Esophagus squamous epithelium (tissue), 5 donors: ENCODE results near the gene TMEM212. TPM values are rescaled to one million over a fixed set of nuclear protein-coding genes. Genes with fewer than 3 reads are reported as not detected.

Experiments
- DNase-seq: peaks from one replicate; lab custom pipeline; 2025; lab: John Stamatoyannopoulos, UW
- H3K27ac ChIP-seq, 4 donors: fragments of 200-600 bp; sonication (generic); one replicate each; pipeline ENCODE4 v1.5.1; 2016 to 2019; ENCODE audit warnings: mild to moderate bottlenecking in 1 of 4
- H3K27me3 ChIP-seq, 4 donors: fragments of 200-600 bp; sonication (generic); 1 replicate in 3 of 4; 2 replicates in 1 of 4; pipeline versions ENCODE4 v1.5.1 to v1.6.0; 2017 to 2021; ENCODE audit warnings: antibody characterized with exemption in 1 of 4
- H3K36me3 ChIP-seq, 3 donors: fragments of 200-600 bp; sonication (generic); one replicate each; pipeline ENCODE4 v1.5.1; 2016 to 2019
- H3K4me1 ChIP-seq, 3 donors: fragments of 200-600 bp; sonication (generic); one replicate each; pipeline ENCODE4 v1.5.1; 2017 to 2019
- H3K4me3 ChIP-seq, 4 donors: fragments of 200-600 bp; sonication (generic); 1 replicate in 3 of 4; 2 replicates in 1 of 4; pipeline ENCODE4 v1.5.1; 2016 to 2019; ENCODE audit warnings: mild to moderate bottlenecking in 2 of 4, moderate library complexity in 1 of 4
- H3K9me3 ChIP-seq, 3 donors: fragments of 200-600 bp; sonication (generic); one replicate each; pipeline ENCODE4 v1.5.1; 2016 to 2019
- CTCF ChIP-seq, 6 experiments: fragments of 450-650 bp in 4 of 6; fragments of 200-600 bp in 2 of 6; sonication (generic) in 2 of 6; IDR thresholded peaks; one replicate each; pipeline ENCODE4 v1.5.1; 2016 to 2019; ENCODE audit warnings: antibody characterized with exemption in 6 of 6, mild to moderate bottlenecking in 4 of 6, moderate library complexity in 4 of 6
- POLR2A ChIP-seq, 4 donors: fragments of 450-650 bp; IDR thresholded peaks; one replicate each; pipeline ENCODE4 v1.6.1; 2017; ENCODE audit warnings: antibody characterized with exemption in 4 of 4, mild to moderate bottlenecking in 4 of 4, moderate library complexity in 3 of 4
- WGBS, 2 donors: methylation state at CpG; one replicate each; pipeline ENCODE4 v1.1.5; 2018; 5-methylcytosine and 5-hydroxymethylcytosine counted together
- intact Hi-C: fragments of 100-400 bp; cut with DNase I; formaldehyde crosslinking; loops from one replicate; pipeline ENCODE4 v1.15.0; 2022
- total RNA-seq, 4 donors: library from RNA; depleted of rRNA; stranded (reverse); fragments of >200 nt; gene quantifications; one replicate each; pipeline ENCODE4 v1.1.0, GENCODE V29; 2016
- donor health status: DM: yes; HTN: yes; CAD: no.

TMEM212 gene
- total RNA-seq, 4 donors from 2014 or later = not detected

- intact Hi-C loops = no loop called here
- Histone ChIP-seq H3K4me3 (no peak overlapping the region), H3K27ac (peak overlapping the region in 3 of 4 donors; percentile 4 to 64 (median 30)), H3K27me3 (no peaks in the 10 kb centered on the region), H3K9me3 (no peaks in the 10 kb centered on the region), H3K36me3 (no peaks in the 10 kb centered on the region), H3K4me1 (peaks cover 7 to 43% (median 11%) of the 10 kb centered on the region in 3 donors)
- TF ChIP-seq CTCF (IDR thresholded peaks at IDR 0.05) = no peak
- no peak for TF ChIP-seq POLR2A (IDR thresholded peaks at IDR 0.05)
- WGBS, 2 donors = 20 to 23% methylated on average over 5 of the region's 5 CpGs
- DNase-seq = no peak
Measured at GRCh38 chr3:171876680-171877147, 33.6 kb downstream of the TMEM212 start.

- Histone ChIP-seq H3K9me3 (no peaks in the 10 kb centered on the region), H3K27me3 (no peaks in the 10 kb centered on the region), H3K36me3 (no peaks in the 10 kb centered on the region), H3K4me1 (peaks cover 7 to 41% (median 11%) of the 10 kb centered on the region in 3 donors), H3K27ac (peak overlapping the region in 1 of 4 donors; percentile 36), H3K4me3 (no peak overlapping the region)
- no peak for TF ChIP-seq CTCF (IDR thresholded peaks at IDR 0.05)
- intact Hi-C loops = no loop called here
- 52 to 75% methylated on average over 4 of the region's 4 CpGs for WGBS, 2 donors
- no peak for DNase-seq
Measured at GRCh38 chr3:171878461-171879225, 35.5 kb downstream of the TMEM212 start.

GRCh38 chr3:171879472-171879871 is 36.3 kb downstream of the TMEM212 start:
- no peak overlapping the region for H3K4me3 ChIP-seq
- peaks cover 7 to 33% (median 11%) of the 10 kb centered on the region in 3 donors for H3K4me1 ChIP-seq
- intact Hi-C loops = no loop called here
- H3K27ac ChIP-seq = peak overlapping the region in 1 of 4 donors; percentile 36
- no peak for TF ChIP-seq POLR2A (IDR thresholded peaks at IDR 0.05)
- TF ChIP-seq CTCF (IDR thresholded peaks at IDR 0.05) = no peak
- DNase-seq = no peak
- H3K36me3 ChIP-seq = no peaks in the 10 kb centered on the region
- 90 to 97% methylated on average over 3 of the region's 3 CpGs for WGBS, 2 donors
- H3K9me3 ChIP-seq = no peaks in the 10 kb centered on the region
- no peaks in the 10 kb centered on the region for H3K27me3 ChIP-seq

- H3K36me3 ChIP-seq = no peaks in the 10 kb centered on the region
- 91 to 92% methylated on average over 4 of the region's 4 CpGs for WGBS, 2 donors
- H3K9me3 ChIP-seq = no peaks in the 10 kb centered on the region
Measured at GRCh38 chr3:171880101-171880870, 37.1 kb downstream of the TMEM212 start.

More at GRCh38 chr3:171880101-171880870, 37.1 kb downstream of the TMEM212 start:
- Histone ChIP-seq H3K27ac (no peak overlapping the region), H3K4me3 (no peak overlapping the region), H3K27me3 (no peaks in the 10 kb centered on the region), H3K4me1 (peaks cover 7 to 26% (median 11%) of the 10 kb centered on the region in 3 donors)
- DNase-seq = no peak
- intact Hi-C loops = no loop called here
- TF ChIP-seq CTCF (IDR thresholded peaks at IDR 0.05) = no peak
- TF ChIP-seq POLR2A (IDR thresholded peaks at IDR 0.05) = no peak
